Fibroblast of villous mesenchyme (primary cell): ENCODE results near the gene MRPL1. TPM values are rescaled to one million over a fixed set of nuclear protein-coding genes. Genes with fewer than 3 reads are reported as not detected.
"Not testable (repeated sequence)": the region's sequence is repeated elsewhere in the genome, so short reads cannot be mapped to it uniquely, and the experiment has no call there.

ENCODE experiments used
- DNase-seq: peaks from one replicate; pipeline ENCODE4 v3.0.0-alpha.2; 2010; ENCODE audit warnings: low read depth
- H3K4me3 ChIP-seq: 2 replicates; pipeline ENCODE4 v1.5.1; 2011; ENCODE audit warnings: low read depth, mild to moderate bottlenecking, low read length
- total RNA-seq: library from RNA; depleted of rRNA; stranded (reverse); fragments of >200 nt; gene quantifications from 2 replicates; pipeline ENCODE4 v1.2.3, GENCODE V29; 2012
- TF ChIP-seq, protein P1 (sequence below): IDR thresholded peaks from 2 replicates; pipeline ENCODE4 v1.5.1; 2012; ENCODE audit warnings: low read depth, mild to moderate bottlenecking, low read length; ENCODE audit not compliant: insufficient read depth

Gene MRPL1
- total RNA-seq, 1 donor, result 42.3 TPM

DNA sequence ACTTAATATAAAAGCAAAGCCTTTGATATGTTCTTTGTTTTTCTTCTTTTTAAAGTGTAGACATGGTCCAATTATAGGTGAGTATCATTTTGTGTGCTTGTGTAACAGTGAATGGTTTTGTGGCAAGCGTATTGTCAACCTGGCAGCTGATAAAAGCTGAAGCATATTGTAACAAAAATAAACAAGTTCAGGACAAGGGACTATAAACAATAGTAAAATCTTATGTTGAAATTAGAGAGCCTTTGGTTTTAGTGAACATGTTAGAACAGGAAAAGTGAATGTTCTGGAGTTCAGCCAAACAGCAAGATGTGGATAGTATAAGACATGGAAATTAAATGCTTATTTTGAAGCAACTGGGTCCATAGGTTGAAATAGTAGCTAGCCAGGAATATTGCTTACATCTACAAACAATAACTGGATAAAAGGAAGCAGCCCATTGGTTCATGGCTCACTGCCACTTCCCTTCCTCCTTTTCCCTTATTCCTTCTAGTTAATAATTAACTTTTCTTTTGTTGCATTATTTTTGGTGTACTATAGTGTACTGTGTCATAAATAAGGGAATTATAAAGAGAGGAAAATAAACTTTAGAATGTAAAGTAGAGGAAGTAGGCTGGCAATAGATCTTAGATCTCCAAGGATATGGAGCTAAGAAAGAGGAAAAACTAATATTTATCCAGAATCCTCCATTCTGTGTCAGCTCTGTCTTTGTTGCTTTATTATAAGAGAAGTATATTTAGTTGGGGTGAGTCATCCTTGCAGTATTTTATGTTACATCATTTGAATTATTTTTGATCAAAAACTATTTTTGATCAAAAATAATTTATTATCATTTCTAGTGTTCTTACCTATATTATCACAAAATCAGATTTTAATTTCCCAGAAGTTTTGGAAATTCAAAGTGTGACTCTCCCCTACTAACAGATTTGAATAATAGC lies 65.6 kb downstream of the MRPL1 start:
- peak; percentile 61 for DNase-seq
- TF ChIP-seq, protein P1, sequence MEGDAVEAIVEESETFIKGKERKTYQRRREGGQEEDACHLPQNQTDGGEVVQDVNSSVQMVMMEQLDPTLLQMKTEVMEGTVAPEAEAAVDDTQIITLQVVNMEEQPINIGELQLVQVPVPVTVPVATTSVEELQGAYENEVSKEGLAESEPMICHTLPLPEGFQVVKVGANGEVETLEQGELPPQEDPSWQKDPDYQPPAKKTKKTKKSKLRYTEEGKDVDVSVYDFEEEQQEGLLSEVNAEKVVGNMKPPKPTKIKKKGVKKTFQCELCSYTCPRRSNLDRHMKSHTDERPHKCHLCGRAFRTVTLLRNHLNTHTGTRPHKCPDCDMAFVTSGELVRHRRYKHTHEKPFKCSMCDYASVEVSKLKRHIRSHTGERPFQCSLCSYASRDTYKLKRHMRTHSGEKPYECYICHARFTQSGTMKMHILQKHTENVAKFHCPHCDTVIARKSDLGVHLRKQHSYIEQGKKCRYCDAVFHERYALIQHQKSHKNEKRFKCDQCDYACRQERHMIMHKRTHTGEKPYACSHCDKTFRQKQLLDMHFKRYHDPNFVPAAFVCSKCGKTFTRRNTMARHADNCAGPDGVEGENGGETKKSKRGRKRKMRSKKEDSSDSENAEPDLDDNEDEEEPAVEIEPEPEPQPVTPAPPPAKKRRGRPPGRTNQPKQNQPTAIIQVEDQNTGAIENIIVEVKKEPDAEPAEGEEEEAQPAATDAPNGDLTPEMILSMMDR, result no peak
- H3K4me3 ChIP-seq, result no peak overlapping the region

DNA sequence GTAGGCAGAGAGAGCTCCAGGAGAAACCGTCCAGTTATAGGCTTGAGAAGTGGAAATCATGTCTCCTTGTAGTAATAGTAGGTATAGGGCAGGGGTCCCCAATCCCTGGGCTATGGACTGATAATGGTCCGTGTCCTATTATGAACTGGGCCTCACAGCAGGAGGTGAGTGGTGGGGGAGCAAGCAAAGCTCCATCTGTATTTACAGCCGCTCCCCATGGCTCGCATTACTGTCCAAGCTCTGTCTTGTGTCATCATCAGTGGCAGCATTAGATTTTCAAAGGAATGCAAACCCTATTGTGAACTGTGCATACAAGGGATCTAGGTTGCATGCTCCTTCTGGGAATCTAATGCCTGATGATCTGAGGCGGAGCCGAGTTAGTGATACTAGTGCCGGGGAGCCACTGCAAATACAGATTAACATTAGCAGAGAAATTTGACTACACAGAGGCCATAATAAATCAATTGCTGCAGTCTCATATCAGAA lies 67.6 kb downstream of the MRPL1 start:
- TF ChIP-seq, protein P1, result no peak
- no peak for DNase-seq
- H3K4me3 ChIP-seq, result no peak overlapping the region

DNA sequence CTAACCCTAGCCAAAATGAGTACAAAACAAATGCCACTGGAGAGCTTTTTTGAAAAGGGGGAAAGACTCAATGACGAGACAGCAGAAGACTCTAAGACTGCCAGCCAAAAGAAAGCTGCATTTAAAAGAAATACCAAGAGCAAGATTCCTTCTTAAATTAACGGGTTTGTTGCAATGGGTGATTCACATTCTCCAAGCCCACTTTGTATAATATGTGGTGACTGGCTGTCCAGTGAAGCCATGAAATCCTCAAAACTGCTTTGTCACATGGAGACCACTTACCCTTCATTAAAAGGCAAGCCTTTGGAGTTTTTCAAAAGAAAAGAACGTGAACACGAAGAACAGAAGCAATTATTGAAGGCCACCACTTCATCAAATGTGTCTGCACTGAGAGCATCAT lies 68.2 kb downstream of the MRPL1 start:
- DNase-seq, result no peak
- TF ChIP-seq, protein P1, result no peak
- no peak overlapping the region for H3K4me3 ChIP-seq

DNA sequence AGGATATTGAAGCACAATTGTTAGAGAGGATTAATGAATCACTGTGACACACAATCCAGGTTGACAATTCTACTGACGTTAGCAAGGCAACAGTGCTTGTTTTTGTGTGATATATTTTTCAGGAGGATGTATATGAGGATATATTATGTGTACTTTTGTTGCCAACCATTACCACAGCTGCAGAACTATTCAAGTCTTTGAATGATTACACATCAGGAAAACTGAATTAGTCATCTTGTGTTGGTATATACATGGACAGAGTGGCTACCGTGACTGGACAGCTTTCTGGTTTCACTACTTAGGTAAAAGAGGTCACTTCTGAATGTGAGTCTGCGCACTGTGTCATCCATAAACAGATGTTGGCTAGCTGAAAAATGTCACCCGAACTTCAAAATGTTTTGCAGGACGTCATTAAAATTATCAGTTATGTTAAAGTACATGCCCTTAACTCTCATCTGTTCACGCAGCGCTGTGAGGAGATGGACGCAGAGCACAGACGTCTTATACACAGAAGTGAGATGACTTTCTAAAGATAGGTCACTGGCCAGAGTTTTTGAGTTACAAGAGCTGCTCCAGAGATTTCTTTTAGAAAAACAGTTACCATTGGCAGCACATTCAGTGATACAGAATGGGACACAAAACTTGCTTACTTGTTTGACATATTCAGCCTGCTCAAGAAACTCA lies 69.0 kb downstream of the MRPL1 start:
- H3K4me3 ChIP-seq, result no peak overlapping the region
- TF ChIP-seq, protein P1, result no peak
- DNase-seq, result peak; percentile 78

DNA sequence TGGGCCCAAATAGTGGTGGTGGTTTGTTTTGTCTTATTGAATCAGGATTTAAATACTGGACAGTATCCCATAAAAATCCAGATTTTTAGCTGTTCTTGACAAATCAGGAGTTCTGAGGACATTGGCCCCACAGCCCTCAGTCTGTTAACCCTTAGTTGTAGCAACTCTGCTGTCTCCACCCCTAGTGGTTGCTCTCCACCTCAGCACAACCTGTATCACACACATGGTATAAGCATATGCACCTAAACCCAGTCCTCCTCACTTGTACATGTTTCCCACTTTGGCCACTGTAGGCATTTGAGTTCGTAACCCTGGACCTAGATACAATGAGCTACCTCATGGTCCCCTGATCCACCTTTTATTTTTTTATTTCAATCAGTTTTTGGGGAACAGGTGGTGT lies 75.9 kb downstream of the MRPL1 start:
- no peak for DNase-seq
- TF ChIP-seq, protein P1, result no peak
- H3K4me3 ChIP-seq, result no peak overlapping the region

DNA sequence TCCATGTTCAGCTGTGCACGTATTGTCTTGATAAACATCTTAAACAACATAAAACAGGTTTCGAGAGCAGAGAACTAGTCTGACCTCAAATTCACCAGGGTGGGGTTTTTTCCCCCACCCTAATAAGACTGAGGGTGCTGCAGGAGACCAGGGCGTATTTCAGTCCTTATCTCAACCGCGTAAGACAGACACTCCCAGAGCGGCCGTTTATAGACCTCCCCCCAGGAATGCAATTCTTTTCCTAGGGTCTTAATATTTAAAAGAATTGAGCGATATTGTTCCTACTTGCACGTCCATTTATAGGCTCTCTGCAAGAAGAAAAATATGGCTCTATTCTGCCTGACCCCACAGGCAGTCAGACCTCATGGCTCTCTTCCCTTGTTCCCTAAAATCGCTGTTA lies 83.3 kb downstream of the MRPL1 start:
- not testable (repeated sequence) for H3K4me3 ChIP-seq, DNase-seq

DNA sequence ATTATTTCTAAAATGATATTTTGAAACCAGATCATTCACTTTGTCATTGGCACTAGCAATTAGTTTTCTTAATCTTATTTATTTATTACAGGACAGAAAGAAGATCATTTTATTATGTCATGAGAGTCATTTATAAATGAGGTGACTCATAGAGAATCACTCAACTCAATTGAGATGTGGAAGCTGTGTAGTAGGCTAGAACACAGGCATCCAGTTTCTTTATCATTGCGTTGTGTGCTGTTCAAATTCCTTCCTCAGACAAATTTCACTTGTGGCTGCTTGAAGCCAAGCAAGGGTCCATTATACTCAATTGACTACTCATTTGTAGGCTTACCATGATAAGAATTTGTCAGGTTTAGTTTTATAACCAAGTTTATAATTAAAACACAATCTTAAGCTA lies 87.6 kb downstream of the MRPL1 start:
- TF ChIP-seq, protein P1, result no peak
- no peak for DNase-seq
- no peak overlapping the region for H3K4me3 ChIP-seq
